Measurements from ENCODE around the gene TEX29. TPM values are rescaled to one million over a fixed set of nuclear protein-coding genes. Genes with fewer than 3 reads are reported as not detected.

TEX29 gene
- total RNA-seq, 1 experiment from 2014 or later: 0.33 TPM

DNA sequence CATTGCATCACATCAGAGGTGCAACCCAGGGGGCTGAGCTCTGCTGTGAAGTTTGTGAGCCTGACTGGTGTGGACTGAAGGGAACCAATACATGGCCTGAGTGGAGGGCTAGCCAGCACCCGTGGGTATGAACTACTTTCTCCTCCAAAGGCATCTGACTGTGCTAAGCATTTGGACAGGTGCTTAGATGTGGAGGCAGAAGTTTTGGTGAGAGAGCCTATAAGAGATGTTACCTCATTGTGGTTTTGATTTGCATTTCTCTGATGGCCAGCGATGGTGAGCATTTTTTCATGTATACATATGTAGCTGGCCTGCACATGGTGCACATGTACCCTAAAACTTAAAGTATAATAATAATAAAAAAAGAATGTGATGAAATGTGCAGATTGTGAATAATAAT lies 46.9 kb downstream of the TEX29 start:
- H3K36me3 Mint-ChIP-seq (ENCODE audit: insufficient read depth in 1 of 3, low read depth in 3 of 3): peaks cover 0 to 6% (median 0%) of the 10 kb centered on the region in 3 experiments; a peak in 2 of 7 replicates
- Histone ChIP-seq H3K9me3 (ENCODE audit: control insufficient read depth, low read depth, low read length) (no peaks in the 10 kb centered on the region), H4K91ac (ENCODE audit: insufficient read length, low read depth, low read length) (no peak overlapping the region), H3K4ac (ENCODE audit: low read depth, low read length) (no peak overlapping the region), H4K5ac (ENCODE audit: insufficient read length, low read depth, low read length) (no peak overlapping the region), H3K79me2 (ENCODE audit: insufficient read depth, low read length) (no peaks in the 10 kb centered on the region), H2BK12ac (ENCODE audit: insufficient read length, low read depth, low read length) (no peak overlapping the region), H3K27me3 (ENCODE audit: insufficient read depth, low read length) (no peaks in the 10 kb centered on the region), H3K4me2 (ENCODE audit: insufficient read depth, insufficient read length, low read length) (no peak overlapping the region), H2BK15ac (ENCODE audit: low read depth, low read length) (no peak overlapping the region), H2BK20ac (ENCODE audit: low read depth, low read length, poor library complexity, severe bottlenecking) (no peak overlapping the region), H4K8ac (replicated peaks; ENCODE audit: insufficient read length, low read depth, low read length) (no peak overlapping the region), H3K79me1 (ENCODE audit: insufficient read depth, low read depth, low read length, poor library complexity, severe bottlenecking) (no peaks in the 10 kb centered on the region), H2AFZ (ENCODE audit: low read length) (no peak overlapping the region), H2BK120ac (ENCODE audit: low read depth, low read length, poor library complexity, severe bottlenecking) (no peak overlapping the region), H3K4me1 (ENCODE audit: insufficient read depth, low read length) (no peaks in the 10 kb centered on the region), H3K23ac (ENCODE audit: insufficient read length, low read depth, low read length) (no peak overlapping the region), H3K56ac (ENCODE audit: insufficient read length, low read depth, low read length) (no peak overlapping the region), H2BK5ac (ENCODE audit: insufficient read length, low read length) (no peak overlapping the region), H3T11ph (ENCODE audit: low read length) (no peak overlapping the region), H3K9ac (ENCODE audit: extremely low read depth, insufficient read length, low read length) (no peak overlapping the region), H3K27ac (ENCODE audit: insufficient read length, low read depth, low read length) (no peak overlapping the region), H3K18ac (ENCODE audit: insufficient read length, low read depth, low read length) (no peak overlapping the region), H3K23me2 (ENCODE audit: insufficient read length, low read depth, low read length, poor library complexity, severe bottlenecking) (no peaks in the 10 kb centered on the region), H2AK5ac (ENCODE audit: insufficient read length, low read length) (no peak overlapping the region), H4K20me1 (ENCODE audit: control insufficient read depth, insufficient read depth, insufficient read length) (no peaks in the 10 kb centered on the region), H3K14ac (ENCODE audit: insufficient read depth, low read length) (no peak overlapping the region)
- no peak overlapping the region for H3K4me3 Mint-ChIP-seq
- H3K27ac Mint-ChIP-seq: no peak overlapping the region
- DNase-seq: no peak
- TF ChIP-seq, protein P1, sequence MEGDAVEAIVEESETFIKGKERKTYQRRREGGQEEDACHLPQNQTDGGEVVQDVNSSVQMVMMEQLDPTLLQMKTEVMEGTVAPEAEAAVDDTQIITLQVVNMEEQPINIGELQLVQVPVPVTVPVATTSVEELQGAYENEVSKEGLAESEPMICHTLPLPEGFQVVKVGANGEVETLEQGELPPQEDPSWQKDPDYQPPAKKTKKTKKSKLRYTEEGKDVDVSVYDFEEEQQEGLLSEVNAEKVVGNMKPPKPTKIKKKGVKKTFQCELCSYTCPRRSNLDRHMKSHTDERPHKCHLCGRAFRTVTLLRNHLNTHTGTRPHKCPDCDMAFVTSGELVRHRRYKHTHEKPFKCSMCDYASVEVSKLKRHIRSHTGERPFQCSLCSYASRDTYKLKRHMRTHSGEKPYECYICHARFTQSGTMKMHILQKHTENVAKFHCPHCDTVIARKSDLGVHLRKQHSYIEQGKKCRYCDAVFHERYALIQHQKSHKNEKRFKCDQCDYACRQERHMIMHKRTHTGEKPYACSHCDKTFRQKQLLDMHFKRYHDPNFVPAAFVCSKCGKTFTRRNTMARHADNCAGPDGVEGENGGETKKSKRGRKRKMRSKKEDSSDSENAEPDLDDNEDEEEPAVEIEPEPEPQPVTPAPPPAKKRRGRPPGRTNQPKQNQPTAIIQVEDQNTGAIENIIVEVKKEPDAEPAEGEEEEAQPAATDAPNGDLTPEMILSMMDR (conservative IDR thresholded peaks at IDR 0.05): no peak
- H3K4me1 Mint-ChIP-seq: no peaks in the 10 kb centered on the region
- WGBS (ENCODE audit: extremely low coverage, insufficient read length, low lambda C conversion rate): no CpG with 5 or more reads among the region's 2 CpGs
- peaks cover 8% of the 10 kb centered on the region for H3K27me3 Mint-ChIP-seq (ENCODE audit: low read depth)
- peaks cover 4 to 5% of the 10 kb centered on the region in 2 experiments; a peak in 3 of 5 replicates for H3K9me3 Mint-ChIP-seq
